GM20431 (cell line): ENCODE data around the gene RNF44.

Experiments used
- in situ Hi-C: fragments of 300-500 bp; cut with MseI, MboI; formaldehyde crosslinking; loops from one replicate; pipeline ENCODE4 v1.15.0; 2020; ENCODE audit warnings: low sequenced_read_pairs; ENCODE audit not compliant: unreplicated experiment

The RNF44 gene

GRCh38 chr5:176525677-176526076 lies 11.5 kb downstream of the RNF44 start:
- in situ Hi-C loops: no loop called here

DNA sequence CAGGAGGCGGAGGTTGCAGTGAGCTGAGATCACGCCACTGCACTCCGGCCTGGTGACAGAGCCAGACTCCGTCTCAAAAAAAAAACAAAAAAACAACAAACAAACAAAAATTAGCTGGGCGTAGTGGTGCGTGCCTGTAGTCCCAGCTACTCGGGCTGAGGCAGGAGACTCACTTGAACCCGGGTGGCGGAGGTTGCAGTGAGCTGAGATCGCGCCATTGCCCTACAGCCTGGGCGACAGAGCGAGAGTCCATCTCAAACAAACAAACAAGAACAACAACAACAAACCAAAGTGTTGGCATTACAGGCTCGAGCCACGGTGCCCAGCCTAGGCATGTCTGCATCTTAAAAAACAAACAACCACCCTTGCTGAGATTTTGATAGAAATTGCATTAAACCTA lies 12.2 kb downstream of the RNF44 start:
- in situ Hi-C loops: no loop called here

DNA sequence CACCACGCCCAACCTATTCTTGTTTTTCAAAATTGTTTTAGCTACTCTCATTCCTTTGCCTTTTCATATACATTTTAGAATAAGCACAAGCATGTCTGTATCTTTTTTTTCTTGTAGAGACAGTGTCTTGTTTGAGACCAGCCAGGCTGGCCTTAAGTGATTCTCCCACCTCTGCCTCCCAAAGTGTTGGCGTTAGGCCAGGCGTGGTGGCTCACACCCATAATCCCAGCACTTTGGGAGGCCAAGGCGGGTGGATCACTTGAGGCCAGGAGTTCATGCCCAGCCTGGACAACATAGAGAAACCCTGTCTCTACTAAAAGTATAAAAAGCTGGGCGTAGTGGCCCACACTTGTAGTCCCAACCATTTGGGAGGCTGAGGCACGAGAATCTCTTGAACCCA lies 13.1 kb downstream of the RNF44 start:
- in situ Hi-C loops: no loop called here

GRCh38 chr5:176521699-176522263 lies 15.4 kb downstream of the RNF44 start:
- in situ Hi-C loops: no loop called here

DNA sequence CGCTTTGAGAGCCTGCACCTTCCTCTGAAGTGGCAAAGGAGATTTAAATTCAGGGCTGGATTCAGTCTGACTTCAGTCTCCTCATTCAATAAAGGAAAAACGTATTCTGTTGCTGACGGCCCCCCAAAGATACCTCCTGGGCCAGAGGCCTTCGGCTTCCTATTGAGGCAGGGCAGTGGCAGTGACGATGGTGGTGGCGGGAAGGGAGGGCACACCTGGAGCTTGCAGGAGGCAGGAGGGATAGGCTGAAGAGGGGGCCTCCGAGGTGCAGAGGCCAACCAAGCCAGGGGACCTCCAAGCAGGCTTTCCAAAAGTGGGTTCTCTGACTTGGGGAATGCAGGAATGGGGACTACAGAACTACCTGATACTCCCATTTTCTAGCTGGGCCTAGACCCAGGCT lies 15.9 kb downstream of the RNF44 start:
- in situ Hi-C loops: no loop called here

- in situ Hi-C loops: no loop called here
Measured at GRCh38 chr5:176519810-176520720, 17.1 kb downstream of the RNF44 start.

DNA sequence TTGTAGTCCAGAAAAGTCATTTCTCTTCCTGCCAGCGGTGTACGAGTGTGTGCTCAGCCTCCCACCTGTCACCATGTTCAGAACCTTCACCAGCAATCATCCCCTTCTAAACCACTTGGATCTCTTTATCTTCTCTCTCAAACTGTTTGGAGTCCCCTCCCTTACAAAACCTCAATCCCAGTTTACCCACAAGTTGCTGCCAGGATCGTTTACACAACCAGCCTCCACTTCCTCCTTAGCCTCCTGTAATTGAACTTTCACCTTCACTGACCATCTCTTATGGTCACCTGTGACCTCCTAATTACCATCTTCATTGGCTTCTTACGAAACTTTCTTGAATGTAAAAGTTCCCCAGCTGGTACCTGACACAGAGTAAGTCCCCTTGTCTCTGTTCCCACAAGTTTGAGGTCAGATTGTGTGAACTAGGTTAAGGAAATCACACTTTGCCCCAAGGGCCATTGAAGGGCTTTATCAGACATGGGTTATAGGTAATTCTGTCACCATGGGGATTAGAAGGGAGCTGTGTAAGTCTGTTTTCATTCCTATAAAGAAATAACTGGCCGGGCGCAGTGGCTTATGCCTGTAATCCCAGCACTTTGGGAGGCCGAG lies 20.0 kb downstream of the RNF44 start:
- in situ Hi-C loops: no loop called here

- in situ Hi-C loops: no loop called here
Measured at GRCh38 chr5:176515396-176515795, 21.8 kb downstream of the RNF44 start.

DNA sequence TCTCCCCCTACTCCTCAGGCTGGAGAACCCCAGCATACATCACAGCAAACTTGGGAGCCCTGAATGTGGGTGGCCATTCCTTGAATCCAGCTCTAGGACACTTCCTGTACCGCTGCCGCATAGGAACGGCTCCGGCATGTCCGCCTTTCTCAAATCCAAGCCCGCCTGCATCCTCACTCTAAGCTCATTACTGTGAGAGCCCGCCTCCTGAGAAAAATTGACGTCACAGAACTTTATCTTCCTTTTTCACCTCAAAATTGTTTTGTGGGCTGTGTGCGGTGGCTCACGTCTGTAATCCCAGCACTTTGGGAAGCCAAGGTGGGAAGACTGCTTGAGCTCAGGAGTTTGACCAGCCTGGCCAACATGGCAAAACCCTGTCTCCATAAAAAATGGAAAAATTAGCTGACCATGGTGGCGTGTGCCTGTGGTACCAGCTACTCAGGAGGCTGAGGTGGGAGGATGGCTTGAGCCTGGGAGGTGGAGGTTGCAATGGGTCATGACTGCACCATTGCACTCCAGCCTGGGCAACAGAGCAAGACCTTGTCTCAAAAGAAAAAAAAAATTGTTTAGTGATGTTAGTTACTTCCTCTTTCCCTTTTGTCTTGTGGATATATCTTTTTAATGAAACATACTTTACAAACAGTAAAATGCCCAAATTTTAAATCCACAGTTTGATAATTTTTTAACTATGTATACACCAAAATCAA lies 22.8 kb downstream of the RNF44 start:
- in situ Hi-C loops: no loop called here

DNA sequence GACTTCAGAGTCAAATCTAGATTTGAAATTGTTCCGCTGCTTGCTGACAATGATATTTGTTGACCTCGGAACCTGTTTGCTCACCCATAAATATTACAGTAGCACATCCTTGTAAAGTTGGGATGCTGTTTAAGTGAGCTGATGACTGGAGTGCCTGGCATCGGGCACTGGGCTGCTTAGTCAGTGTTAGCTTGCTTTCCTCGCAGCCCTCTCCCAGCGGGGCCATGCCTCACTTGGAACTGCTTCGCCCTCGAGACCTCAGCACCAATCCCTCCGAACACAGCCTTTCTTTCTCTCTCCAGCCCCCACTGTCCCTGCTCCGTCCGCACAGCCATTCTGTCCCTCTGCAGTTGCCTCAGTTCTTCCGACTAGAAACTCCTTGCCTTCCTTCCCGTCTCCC lies 23.4 kb downstream of the RNF44 start:
- in situ Hi-C loops: no loop called here

DNA sequence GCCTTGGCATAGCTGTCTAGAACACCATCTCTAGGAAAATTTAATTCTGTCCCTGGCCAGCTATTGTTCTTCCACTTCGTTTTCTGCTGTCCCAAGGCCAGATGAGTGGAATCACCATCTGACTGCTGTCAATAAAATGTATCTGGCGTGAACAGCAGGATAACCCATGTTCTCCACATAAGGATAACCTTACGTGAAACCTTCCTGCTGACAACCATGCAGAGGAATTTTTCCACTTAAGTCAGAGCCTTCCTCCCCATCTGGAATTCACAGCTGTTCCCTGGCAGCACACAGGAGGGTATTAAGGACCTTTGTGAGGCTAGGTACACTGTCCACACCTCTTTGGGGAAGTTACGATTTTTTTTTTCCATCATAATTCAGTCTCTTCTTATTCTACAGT lies 28.6 kb downstream of the RNF44 start:
- in situ Hi-C loops: no loop called here

- in situ Hi-C loops: no loop called here
Measured at GRCh38 chr5:176507911-176508310, 29.3 kb downstream of the RNF44 start.

- in situ Hi-C loops: no loop called here
Measured at GRCh38 chr5:176503496-176503895, 33.7 kb downstream of the RNF44 start.

GRCh38 chr5:176501333-176501732 lies 35.9 kb downstream of the RNF44 start:
- in situ Hi-C loops: no loop called here

DNA sequence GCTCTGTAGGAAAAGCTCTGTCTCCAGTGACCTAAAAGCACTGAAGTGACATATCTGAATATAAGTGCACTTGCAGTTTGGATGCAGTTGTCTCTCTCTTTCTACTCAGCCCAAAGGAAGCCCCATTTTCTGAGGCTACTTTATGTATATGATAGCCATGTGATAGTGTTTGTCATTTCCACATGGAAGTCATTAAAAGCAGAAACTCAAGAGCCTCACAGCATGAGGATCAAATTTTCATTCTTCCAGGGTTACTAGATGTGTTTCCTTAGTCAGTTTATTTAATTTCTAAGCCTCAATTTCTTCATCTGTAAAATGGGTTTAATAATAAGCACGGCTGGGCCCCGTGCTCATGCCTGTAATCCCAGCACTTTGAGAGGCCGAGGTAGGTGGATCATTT lies 36.7 kb downstream of the RNF44 start:
- in situ Hi-C loops: no loop called here

DNA sequence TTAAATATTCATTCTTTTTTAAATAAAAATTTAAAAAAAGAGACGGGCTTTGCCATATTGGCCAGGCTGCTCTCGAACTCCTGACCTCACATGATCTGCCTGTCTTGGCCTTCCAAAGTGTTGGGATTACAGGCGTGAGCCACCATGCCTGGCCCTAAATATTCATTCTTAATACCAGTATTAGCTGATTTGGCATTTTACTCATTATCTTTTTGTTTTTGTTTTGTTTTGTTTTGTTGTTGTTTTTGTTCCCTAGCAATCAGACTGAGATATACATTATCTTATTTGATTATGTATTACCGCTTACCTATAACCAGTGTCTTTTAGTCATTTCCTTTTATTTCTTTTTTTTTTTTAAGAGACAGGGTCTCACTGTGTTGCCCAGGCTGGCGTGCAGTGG lies 37.9 kb downstream of the RNF44 start:
- in situ Hi-C loops: no loop called here

DNA sequence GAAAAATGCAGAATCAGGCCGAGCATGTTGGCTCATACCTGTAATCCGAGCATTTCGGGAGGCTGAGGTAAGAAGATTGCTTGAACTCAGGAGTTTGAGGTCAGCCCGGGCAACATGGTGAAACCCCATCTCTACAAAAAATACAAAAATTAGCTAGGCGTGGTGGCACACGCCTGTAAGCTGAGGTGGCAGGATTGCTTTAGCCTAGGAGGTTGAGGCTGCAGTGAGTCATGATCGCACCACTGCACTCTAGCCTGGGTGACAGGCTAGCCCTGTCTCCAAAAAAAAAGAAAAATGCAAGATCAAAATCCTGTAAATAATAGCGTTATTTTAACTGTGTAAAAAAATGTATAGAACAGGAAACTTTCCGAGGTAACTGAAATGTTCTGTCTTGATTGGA lies 39.4 kb downstream of the RNF44 start:
- in situ Hi-C loops: no loop called here

DNA sequence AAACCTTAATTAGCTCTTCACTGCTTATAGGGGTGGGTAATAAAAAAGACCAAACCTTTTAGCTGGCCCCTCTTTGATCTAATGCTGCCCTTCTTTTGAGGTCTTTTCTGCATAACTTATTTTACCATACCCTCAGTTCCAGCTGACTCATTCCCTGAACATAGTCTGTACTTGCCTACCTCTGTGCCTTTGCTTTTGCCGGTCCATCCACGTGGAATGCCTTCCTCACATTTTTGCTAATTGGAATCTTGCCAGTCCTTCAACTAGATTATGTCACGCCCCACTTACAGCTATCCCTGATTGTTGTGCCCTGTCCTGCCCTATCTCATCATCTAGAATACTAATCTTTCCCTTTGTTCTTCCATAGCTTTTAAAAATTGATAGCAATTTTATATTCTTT lies 44.8 kb downstream of the RNF44 start:
- in situ Hi-C loops: no loop called here

DNA sequence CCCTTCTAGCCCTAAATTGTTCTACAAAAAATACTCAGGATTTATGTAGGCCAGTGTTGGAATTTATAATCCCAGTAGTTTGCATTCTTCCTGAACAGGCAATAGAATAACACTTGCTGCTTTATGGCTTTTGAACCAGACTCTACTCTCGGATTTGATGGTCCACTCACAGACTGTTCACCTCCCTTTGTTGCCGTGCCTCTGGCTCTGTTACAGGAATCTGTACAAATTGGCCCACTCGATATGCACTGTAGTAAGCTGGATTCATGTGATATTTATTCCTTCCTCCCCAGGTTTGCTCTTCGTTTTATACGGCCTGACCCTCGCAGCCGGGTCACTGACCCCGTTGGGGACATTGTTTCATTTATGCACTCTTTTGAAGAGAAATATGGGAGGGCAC lies 45.3 kb downstream of the RNF44 start:
- in situ Hi-C loops: no loop called here

GRCh38 chr5:176491101-176491502 lies 46.1 kb downstream of the RNF44 start:
- in situ Hi-C loops: no loop called here

DNA sequence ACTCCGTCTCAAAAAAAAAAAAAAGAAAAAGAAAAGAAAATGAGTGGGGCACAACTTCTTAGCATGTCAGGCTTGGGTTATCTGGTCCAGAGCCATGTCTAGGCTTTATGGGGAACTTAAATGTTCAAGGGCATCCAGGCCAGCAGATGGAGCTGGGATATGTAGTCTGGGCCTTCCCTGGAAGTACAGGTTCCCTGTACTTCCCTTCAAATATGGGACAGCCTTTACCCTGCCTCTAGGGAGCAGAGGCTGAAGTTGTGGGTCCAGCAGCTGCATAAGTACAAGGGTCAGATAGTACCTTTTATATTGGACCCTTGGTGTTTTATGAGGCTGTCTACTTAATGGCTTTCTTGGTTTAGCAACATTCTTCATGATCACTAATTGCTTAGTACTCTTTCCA lies 46.9 kb downstream of the RNF44 start:
- in situ Hi-C loops: no loop called here
